ENCODE results near the gene TAB2. TPM values are rescaled to one million over a fixed set of nuclear protein-coding genes. Genes with fewer than 3 reads are reported as not detected.
"Not testable (repeated sequence)": the region's sequence is repeated elsewhere in the genome, so short reads cannot be mapped to it uniquely, and the experiment has no call there.

The TAB2 gene
- total RNA-seq, 4 donors from 2014 or later = 24.1 to 93.6 (median 51.7) TPM

- no peak for TF ChIP-seq CTCF (IDR thresholded peaks at IDR 0.05)
- no peak for TF ChIP-seq POLR2A (IDR thresholded peaks at IDR 0.05)
- no peak overlapping the region for H3K27ac ChIP-seq
- intact Hi-C loops (cut with DNase I; ENCODE audit: low total_unique reads) = no loop called here
- DNase-seq = no peak
- H3K9me3 ChIP-seq = no peaks in the 10 kb centered on the region
- no peaks in the 10 kb centered on the region for H3K27me3 ChIP-seq
- peaks cover 0 to 3% of the 10 kb centered on the region in 2 donors for H3K4me1 ChIP-seq
- no peak overlapping the region for H3K4me3 ChIP-seq
- H3K36me3 ChIP-seq = no peaks in the 10 kb centered on the region
These were observed 123.5 kb downstream of the TAB2 start for GRCh38 chr6:149440735-149441671.

- DNase-seq = no peak
- Histone ChIP-seq H3K27ac (no peak overlapping the region), H3K9me3 (no peaks in the 10 kb centered on the region), H3K4me3 (no peak overlapping the region), H3K27me3 (no peaks in the 10 kb centered on the region), H3K36me3 (no peaks in the 10 kb centered on the region), H3K4me1 (peaks cover 0 to 3% of the 10 kb centered on the region in 2 donors)
- intact Hi-C loops (cut with DNase I; ENCODE audit: low total_unique reads) = no loop called here
- TF ChIP-seq CTCF (IDR thresholded peaks at IDR 0.05) (no peak), POLR2A (IDR thresholded peaks at IDR 0.05) (no peak)
These were observed 124.2 kb downstream of the TAB2 start for GRCh38 chr6:149441740-149442139.

- no peak overlapping the region for H3K27ac ChIP-seq
- H3K9me3 ChIP-seq = no peaks in the 10 kb centered on the region
- DNase-seq = no peak
- TF ChIP-seq POLR2A (IDR thresholded peaks at IDR 0.05) = no peak
- TF ChIP-seq CTCF (IDR thresholded peaks at IDR 0.05) = no peak
- intact Hi-C loops (cut with DNase I; ENCODE audit: low total_unique reads) = no loop called here
- H3K4me1 ChIP-seq = peaks cover 0 to 3% of the 10 kb centered on the region in 2 donors
- H3K36me3 ChIP-seq = no peaks in the 10 kb centered on the region
- no peaks in the 10 kb centered on the region for H3K27me3 ChIP-seq
- no peak overlapping the region for H3K4me3 ChIP-seq
These were observed 126.1 kb downstream of the TAB2 start for GRCh38 chr6:149443411-149444181.

GRCh38 chr6:149444360-149445094, 127.0 kb downstream of the TAB2 start:
- H3K27me3 ChIP-seq; H3K36me3 ChIP-seq; intact Hi-C loops (cut with DNase I; ENCODE audit: low total_unique reads); H3K4me3 ChIP-seq; DNase-seq; H3K9me3 ChIP-seq; H3K4me1 ChIP-seq; H3K27ac ChIP-seq: not testable (repeated sequence)

GRCh38 chr6:149445095-149445466, 127.6 kb downstream of the TAB2 start:
- no peak for DNase-seq
- TF ChIP-seq POLR2A (IDR thresholded peaks at IDR 0.05) (no peak), CTCF (IDR thresholded peaks at IDR 0.05) (no peak)
- peaks cover 0 to 3% of the 10 kb centered on the region in 2 donors for H3K4me1 ChIP-seq
- no peak overlapping the region for H3K4me3 ChIP-seq
- no peaks in the 10 kb centered on the region for H3K27me3 ChIP-seq
- intact Hi-C loops (cut with DNase I; ENCODE audit: low total_unique reads) = no loop called here
- no peaks in the 10 kb centered on the region for H3K9me3 ChIP-seq
- H3K27ac ChIP-seq = no peak overlapping the region
- H3K36me3 ChIP-seq = no peaks in the 10 kb centered on the region

Measured in uterus (tissue), 4 donors.